Epithelial cell of esophagus (primary cell): ENCODE results near the gene NKAIN1.
"Not testable (repeated sequence)": the region's sequence is repeated elsewhere in the genome, so short reads cannot be mapped to it uniquely, and the experiment has no call there.

Experiments used
- DNase-seq: peaks from one replicate; pipeline ENCODE4 v3.0.0; 2010; ENCODE audit warnings: low read depth
- H3K4me3 ChIP-seq: 2 replicates; pipeline ENCODE4 v1.5.1; 2011; ENCODE audit warnings: mild to moderate bottlenecking, low read length, control low read depth
- TF ChIP-seq, protein P1 (sequence below): IDR thresholded peaks from 2 replicates; pipeline ENCODE4 v1.5.1; 2011; ENCODE audit warnings: low read depth, mild to moderate bottlenecking, low read length, control low read depth, inconsistent platforms; ENCODE audit not compliant: insufficient read depth; ENCODE audit errors: missing control alignments

Gene NKAIN1

GRCh38 chr1:31263408-31263807 lies 23.7 kb upstream of the NKAIN1 start:
- TF ChIP-seq, protein P1, sequence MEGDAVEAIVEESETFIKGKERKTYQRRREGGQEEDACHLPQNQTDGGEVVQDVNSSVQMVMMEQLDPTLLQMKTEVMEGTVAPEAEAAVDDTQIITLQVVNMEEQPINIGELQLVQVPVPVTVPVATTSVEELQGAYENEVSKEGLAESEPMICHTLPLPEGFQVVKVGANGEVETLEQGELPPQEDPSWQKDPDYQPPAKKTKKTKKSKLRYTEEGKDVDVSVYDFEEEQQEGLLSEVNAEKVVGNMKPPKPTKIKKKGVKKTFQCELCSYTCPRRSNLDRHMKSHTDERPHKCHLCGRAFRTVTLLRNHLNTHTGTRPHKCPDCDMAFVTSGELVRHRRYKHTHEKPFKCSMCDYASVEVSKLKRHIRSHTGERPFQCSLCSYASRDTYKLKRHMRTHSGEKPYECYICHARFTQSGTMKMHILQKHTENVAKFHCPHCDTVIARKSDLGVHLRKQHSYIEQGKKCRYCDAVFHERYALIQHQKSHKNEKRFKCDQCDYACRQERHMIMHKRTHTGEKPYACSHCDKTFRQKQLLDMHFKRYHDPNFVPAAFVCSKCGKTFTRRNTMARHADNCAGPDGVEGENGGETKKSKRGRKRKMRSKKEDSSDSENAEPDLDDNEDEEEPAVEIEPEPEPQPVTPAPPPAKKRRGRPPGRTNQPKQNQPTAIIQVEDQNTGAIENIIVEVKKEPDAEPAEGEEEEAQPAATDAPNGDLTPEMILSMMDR = no peak
- no peak overlapping the region for H3K4me3 ChIP-seq
- no peak for DNase-seq

DNA sequence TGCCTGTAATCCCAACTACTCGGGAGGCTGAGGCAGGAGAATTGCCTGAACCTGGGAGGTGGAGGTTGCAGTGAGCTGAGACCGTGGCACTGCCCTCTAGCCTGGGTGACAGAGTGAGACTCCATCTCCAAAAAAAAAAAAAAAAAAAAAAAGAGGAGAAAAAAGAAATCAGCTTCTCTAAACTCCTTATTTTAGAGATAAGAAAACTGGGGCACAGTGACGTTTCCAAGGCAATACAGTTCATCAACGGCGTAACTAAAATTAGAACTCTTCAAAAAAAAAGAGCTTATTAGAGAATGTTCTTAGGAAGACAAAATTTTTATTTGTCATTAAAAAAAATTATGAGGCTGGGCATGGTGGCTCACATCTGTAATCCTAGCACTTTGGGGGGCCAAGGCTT lies 22.7 kb upstream of the NKAIN1 start:
- not testable (repeated sequence) for DNase-seq

GRCh38 chr1:31261916-31262315 lies 22.2 kb upstream of the NKAIN1 start:
- TF ChIP-seq, protein P1 = no peak
- no peak for DNase-seq

More for the DNA sequence above, 22.7 kb upstream of the NKAIN1 start:
- H3K4me3 ChIP-seq = not testable (repeated sequence)

GRCh38 chr1:31259746-31260145 lies 20.1 kb upstream of the NKAIN1 start:
- TF ChIP-seq, protein P1 = no peak
- no peak overlapping the region for H3K4me3 ChIP-seq
- DNase-seq = no peak

More at GRCh38 chr1:31261916-31262315, 22.2 kb upstream of the NKAIN1 start:
- H3K4me3 ChIP-seq = no peak overlapping the region

- TF ChIP-seq, protein P1 = no peak
- DNase-seq = no peak
- H3K4me3 ChIP-seq = no peak overlapping the region
These were observed 18.9 kb upstream of the NKAIN1 start for GRCh38 chr1:31258581-31258980.

DNA sequence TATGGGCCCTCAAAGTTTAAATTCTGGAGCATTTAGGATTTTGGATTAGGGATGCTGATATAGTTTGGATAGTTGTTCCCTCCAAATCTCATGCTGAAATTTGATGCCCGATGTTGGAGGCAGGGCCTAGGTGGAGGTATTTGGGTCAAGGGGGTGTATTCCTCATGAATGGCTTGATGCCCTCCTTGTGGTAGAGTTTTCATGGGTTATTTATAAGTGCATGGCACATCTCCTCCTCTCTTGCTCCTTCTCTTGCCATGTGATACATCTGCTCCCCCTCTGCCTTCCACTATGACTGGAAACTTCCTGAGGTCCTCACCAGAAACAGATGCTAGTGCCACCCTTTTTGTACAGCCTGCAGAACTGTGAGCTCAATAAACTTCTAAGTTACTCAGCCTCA lies 17.5 kb upstream of the NKAIN1 start:
- no peak for DNase-seq
- no peak overlapping the region for H3K4me3 ChIP-seq
- TF ChIP-seq, protein P1 = no peak

DNA sequence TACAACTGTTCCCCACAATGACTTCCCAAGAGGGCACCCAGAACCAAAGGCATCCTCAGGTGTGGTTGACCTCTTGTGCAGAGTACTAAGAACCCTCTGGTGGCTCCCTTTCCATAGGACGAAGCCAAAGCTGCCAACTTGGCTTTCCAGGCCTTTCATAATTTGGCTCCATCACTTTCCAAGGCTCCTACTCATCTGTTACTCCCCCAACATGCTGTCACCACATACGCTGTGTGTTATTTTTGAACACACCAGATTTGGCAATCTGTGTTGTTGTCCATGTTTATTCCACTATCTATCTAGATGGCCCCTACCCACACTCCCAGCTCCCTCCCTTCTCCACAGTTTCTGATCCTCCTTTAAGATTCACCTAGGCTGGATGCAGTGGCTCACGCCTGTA lies 10.2 kb upstream of the NKAIN1 start:
- TF ChIP-seq, protein P1 = no peak
- DNase-seq = no peak
- H3K4me3 ChIP-seq = no peak overlapping the region

GRCh38 chr1:31248276-31248675 lies 8.6 kb upstream of the NKAIN1 start:
- DNase-seq = no peak
- TF ChIP-seq, protein P1 = no peak
- no peak overlapping the region for H3K4me3 ChIP-seq
